Tongue (tissue), 2 donors: ENCODE data around the gene FBN2. TPM values are rescaled to one million over a fixed set of nuclear protein-coding genes. Genes with fewer than 3 reads are reported as not detected.

ENCODE experiments used
- DNase-seq: peaks from one replicate; pipeline ENCODE4 v3.0.0-alpha.2; 2015
- total RNA-seq: library from RNA; depleted of rRNA; stranded (reverse); fragments of >200 nt; gene quantifications from one replicate; pipeline ENCODE4 v1.2.3, GENCODE V29; 2014

The FBN2 gene
- total RNA-seq, 1 donor from 2014 or later, result 215 TPM

GRCh38 chr5:128252756-128253155 is 285.3 kb downstream of the FBN2 start:
- DNase-seq, result peak; percentile 63

DNA sequence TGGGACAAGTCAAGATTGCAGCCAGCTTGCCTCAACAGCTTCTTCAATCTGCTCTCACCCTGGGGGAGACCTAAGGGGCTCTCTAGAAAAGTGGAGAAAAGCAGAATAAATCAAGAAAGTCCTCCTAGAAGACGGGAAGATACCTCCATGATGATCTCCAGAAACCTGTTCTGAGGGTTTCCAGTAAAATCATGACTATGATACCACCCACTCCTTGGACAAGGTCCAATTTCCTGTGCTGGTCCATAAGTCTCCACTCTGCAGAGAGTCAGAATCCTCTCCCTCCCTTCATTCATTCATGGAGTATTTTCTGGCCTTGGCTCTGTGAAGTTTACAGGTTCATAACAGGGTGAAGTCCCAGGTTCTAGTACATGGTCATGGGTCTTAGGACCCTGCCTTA is 285.8 kb downstream of the FBN2 start:
- peak; percentile 24 for DNase-seq

DNA sequence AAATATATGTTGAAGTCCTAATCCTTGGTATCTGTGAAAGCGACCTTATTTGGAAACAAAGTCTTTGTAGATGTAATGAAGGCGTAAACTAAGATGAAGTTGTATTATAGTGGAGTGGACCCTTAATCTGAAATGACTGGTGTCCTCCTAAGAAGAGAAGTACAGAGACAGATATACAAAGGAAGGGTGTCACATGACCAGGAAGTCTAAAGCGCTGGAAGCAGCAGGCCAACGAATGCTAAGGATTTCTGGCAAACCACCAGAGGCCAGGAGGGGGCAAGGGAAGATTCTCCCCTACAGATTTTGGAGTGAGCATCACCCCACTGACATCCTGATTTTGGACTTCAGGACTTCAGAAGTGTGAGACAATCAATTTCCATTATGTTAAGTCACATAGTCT is 292.1 kb downstream of the FBN2 start:
- DNase-seq, result no peak

DNA sequence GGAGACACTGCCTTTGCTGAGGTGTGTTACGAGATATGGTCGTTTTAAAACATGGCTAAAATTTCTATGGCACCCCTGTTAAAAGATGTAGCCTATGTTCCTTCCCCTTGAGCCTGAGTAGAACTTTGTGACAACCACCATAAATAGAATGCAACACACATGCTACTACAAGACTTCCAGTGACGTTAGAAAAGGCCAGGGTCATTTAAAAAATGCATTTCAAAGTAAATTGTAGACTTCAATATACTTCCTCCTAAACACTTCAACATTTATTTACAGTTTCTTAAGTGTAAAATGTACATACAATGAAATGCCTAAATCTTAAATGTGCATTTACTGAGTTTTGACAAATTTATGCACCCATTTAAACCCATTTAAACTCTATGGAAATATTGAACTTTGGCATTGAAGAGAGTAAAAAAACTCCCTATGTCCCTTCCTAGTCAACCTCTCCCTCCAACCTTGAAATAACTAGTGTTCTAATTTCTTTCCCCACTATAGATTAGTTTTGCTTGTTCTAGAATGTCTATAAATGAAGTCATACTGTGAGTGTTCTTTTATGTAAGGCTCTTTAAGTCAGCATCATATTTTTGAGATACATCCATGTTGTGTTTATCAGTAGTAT is 294.0 kb downstream of the FBN2 start:
- DNase-seq, result no peak

GRCh38 chr5:128241051-128241695 is 296.9 kb downstream of the FBN2 start:
- no peak for DNase-seq

DNA sequence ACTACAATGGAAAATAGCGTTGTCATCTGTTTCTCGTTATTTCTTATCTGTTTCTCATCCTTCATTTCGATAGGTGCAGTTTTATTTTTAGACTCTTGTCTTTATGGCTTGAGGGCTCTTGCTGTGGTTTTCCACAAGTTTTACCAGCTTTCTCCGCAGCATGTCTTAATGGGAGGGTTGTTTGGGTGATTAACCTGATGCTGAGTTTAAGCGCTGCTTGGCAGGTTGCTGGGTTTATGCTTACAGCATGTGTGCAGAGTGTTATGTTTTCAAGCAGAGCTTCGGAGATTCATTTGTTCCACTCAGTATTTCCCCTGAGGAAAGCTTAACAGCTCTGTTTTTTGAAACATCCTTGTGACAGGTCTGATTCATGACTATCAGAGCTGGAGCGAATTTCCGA is 300.5 kb downstream of the FBN2 start:
- peak; percentile 80 for DNase-seq

DNA sequence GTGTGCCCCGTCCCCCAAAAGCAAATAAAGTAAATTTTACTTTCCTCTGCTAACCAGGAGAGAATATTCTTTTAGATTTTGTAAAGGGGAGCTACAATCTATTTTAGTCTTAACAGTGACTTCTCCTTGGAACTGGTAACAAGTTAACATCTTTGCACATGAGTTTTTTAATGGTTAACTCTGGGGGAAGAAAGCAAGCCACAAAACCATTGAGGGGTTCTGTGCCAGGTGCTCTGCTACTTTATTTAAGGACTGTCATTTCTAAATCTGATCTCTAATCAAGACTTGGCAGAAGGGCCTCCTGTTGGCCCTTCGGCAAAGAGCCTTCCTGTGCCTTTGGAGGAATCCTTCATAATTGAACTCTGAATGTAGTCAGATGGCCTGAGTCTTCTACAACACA is 301.0 kb downstream of the FBN2 start:
- no peak for DNase-seq

GRCh38 chr5:128236334-128236733 is 301.7 kb downstream of the FBN2 start:
- no peak for DNase-seq

DNA sequence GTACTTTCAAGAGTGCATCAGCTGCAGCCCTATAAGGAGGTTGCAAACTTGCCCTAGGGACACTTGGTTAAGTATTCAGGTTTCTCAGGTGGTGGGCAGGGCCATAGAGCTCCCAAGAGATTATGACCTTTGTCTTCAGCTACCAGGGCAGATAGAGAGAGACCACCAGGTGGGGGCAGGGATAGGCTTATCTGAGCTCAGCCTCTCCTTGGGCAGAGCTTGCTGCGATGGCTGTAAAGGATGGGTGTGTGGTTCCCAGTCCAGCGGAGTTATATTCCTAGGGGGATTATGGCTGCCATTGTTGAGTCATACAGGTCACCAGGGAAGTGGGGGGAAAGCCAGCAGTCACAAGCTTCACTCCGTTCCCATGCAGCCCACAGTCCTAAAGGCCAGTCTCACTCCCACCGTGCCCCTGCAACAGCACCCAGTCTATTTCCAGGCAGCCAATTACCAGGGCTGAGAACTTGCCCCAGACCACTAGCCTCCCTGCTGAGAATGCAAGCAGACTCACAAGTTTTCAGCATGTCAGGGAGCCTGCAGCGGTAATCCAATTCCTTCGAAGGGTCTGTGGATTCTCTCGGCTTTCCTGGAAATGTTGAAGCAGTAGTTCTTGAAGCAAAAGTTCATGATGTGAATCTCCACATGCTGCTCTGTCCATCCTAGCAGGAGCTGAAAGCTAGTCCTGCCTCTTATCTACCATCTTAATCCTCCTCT is 303.0 kb downstream of the FBN2 start:
- DNase-seq, result no peak

GRCh38 chr5:128228521-128228920 is 309.5 kb downstream of the FBN2 start:
- DNase-seq, result peak; percentile 74

DNA sequence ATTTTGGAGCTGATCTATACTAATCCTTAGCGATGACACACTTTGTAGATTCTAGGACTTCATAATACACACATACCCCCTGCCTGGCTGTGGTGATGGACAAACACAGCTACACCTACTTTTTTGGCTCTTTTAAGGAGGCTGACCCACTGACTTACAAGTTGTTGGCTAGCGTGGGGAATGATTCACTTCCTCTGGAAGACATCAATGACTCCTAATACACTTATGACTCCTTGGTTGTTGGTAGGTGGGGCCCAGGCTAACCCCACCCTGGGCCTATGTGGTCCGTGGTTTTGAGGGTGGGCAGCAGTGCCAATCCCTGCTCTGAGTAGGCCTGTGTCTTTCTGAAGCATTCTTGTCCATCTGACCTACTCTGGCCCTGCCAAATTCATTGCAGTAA is 310.0 kb downstream of the FBN2 start:
- peak; percentile 31 for DNase-seq

DNA sequence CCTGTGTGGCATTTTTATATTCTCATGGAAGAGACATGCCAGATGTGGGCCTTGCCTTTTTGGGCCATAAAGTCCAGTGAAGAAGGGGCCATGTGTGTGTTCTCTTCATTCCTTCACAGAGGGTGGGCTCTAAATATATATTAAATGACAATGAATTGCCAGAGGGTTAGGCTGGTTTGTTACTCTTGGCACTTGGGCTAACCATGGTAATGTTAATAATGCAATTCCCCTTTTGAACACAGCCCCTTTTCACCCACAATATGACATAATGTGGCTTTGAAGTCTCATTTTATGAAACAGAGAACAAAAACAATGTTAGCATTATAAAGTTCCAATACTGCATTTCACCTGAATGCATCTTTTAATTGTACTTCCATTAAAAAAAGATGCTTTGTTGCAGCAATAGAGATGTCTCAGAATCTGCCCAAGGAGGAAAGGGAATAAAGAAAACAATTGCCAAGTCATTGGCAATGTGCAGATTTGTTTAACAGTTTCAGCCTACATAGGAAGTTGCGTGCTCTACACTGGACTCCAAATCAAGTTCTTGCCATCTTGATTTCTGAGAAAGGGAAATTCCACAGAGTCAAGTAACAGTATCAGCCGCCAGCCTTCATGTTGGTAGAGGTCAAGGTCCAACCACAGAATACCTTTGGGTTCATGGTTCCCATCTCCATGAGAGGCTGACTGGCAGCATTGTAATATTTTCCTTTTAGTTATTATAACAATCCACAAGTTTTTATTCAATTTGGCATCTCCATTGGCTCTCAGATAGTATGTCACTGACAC is 312.6 kb downstream of the FBN2 start:
- DNase-seq, result no peak

DNA sequence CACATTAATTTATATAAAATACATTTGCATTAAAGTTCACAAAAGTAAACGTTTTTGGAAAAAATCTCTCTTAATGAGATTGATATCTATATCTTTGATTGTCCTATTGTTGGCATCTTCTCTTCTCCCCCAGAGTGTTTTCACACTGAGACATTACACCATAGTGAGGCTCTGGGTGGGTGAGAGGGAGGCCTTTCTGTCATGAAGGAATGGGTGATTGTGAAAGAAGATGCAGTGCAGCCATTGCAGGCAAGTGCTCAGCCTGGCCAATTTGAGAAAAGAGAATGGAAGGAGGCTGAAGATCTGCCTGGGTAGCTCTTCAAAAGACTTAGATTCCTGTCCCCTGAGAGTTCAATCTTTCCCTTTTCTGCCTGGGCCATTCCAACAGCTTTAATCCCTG is 313.7 kb downstream of the FBN2 start:
- DNase-seq, result no peak

DNA sequence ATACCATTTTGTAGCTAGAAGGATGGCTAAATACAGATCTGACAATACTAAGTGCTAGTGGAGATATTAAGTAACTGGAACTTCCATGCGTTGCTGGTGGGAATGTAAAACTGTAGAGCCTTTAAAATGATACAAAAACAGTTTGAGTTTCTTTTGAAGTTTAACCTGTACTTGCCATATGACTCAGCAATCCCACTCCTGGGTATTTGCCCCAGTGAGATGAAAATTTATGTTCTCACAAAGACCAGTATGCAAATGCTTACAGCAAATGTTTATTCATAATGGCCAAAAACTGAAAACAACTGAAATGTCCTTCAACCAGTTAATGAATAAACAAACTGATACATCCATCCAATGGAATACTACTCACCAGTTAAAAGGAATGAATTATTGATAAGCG is 317.2 kb downstream of the FBN2 start:
- DNase-seq, result no peak

DNA sequence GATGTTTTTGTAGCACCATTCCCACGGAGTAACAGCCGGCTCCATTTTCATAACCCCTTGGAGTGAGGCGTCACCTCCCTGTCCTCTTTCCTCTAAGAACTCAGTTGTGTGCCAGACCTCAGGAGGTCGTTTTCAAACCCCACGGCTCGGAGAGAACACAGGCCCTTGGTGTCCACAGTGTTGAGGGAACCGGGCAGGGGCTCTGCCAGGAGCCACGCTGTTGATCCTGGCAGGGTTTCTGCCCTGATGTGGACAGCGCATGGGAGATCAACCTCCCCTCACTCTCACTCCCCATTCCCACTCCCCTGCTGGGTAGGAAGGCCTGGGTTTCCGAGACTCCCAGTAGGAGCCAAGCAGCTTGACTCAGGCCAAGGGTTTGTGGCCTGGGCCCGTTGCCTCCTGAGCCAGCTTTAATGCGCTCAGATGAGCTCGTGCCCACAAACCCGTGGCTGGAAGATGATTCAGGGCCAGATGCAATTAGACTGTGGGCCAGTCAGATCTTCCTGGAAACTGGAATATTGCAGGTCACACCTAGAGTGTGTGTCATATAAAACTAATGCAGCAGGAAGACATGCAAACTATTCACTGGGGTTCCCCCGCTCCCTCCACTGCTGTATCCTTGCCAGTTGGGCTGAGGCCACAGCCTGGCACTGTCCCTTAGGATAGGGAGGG is 321.0 kb downstream of the FBN2 start:
- no peak for DNase-seq

GRCh38 chr5:128216285-128216684 is 321.8 kb downstream of the FBN2 start:
- DNase-seq, result no peak

GRCh38 chr5:128213833-128214232 is 324.2 kb downstream of the FBN2 start:
- DNase-seq, result no peak

- peak; percentile 88 for DNase-seq
Observed at GRCh38 chr5:128213340-128213739, 324.7 kb downstream of the FBN2 start.

DNA sequence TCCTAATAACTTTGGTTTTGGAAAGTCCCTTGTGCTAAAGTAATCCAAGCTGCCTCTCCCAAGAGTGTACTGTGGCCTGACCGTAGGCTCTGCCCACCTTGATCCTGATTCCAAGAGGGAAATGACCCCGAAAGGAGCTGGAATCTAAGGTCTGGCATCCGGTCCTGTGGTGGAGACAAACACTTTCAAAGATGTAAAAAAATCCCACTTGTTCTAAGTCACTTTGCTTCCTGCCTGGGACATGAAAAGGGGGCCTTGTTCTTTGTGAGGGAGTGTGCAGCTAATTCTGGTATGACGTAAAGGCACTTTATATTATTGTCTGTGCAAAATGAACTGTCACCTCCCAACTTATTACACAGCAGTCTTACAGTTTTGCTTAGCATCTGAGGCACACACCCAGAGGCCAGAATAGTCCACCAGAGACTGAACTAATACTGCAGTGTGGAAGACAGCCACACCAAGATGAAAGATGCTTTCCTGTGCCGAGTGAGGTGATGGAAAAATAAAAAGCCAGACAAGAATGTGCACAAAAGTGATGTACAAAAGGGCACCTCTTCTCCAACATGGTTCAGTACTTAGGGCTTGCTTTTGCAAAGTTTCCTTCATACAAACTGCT is 325.7 kb downstream of the FBN2 start:
- peak; percentile 48 for DNase-seq

GRCh38 chr5:128208436-128208835 is 329.6 kb downstream of the FBN2 start:
- no peak for DNase-seq
